A549 (cell line): ENCODE results near the gene GLCE. TPM values are rescaled to one million over a fixed set of nuclear protein-coding genes. Genes with fewer than 3 reads are reported as not detected.
"Not testable (repeated sequence)": the region's sequence is repeated elsewhere in the genome, so short reads cannot be mapped to it uniquely, and the experiment has no call there.

Experiments
- ATAC-seq, 2 experiments: fragments of 200-7000 bp in 1 of 2; fragments of >200 bp in 1 of 2; cut with Nextera tagmentation in 1 of 2; cut with Tn5 transposase in 1 of 2; 3 replicates each; pipeline versions ENCODE4 v1.8.0 to v1.9.1; 2018 to 2020; ENCODE audit warnings: mild to moderate bottlenecking in 1 of 2, moderate library complexity in 1 of 2
- CTCF ChIA-PET: fragments of 300-600 bp; sonication (Branson Sonifier 250); formaldehyde crosslinking; extraction: SDS; loops from one replicate; lab custom pipeline; 2021; ENCODE audit warnings: antibody characterized with exemption, inconsistent platforms; lab: Yijun Ruan, JAX
- POLR2A ChIA-PET: fragments of 350-600 bp; formaldehyde crosslinking; extraction: SDS; loops from one replicate; lab custom pipeline; 2021; ENCODE audit warnings: antibody characterized with exemption, inconsistent platforms; lab: Yijun Ruan, JAX
- DNase-seq, 2 experiments: peaks; one replicate each; pipeline versions ENCODE4 v3.0.0 to v3.0.0-alpha.2; 2011 to 2016; ENCODE audit warnings: low read depth in 1 of 2, low spot score in 1 of 2
- FAIRE-seq: peaks from 2 replicates; lab custom pipeline; 2011; peaks lifted over from hg19 to GRCh38; lab: Jason Lieb, UNC
- H3K27ac ChIP-seq, 2 experiments: fragments of >200 bp; sonication (Bioruptor Twin); formaldehyde crosslinking; 3 replicates each; pipeline ENCODE4 v1.5.1; 2016 to 2017
- H3K4me1 ChIP-seq: fragments of >200 bp; sonication (Bioruptor Twin); formaldehyde crosslinking; 3 replicates; pipeline ENCODE4 v1.6.1; 2016
- H3K4me2 ChIP-seq: fragments of >200 bp; sonication (Bioruptor Twin); formaldehyde crosslinking; 3 replicates; pipeline ENCODE4 v1.6.1; 2016
- H3K4me3 ChIP-seq: fragments of >200 bp; sonication (Bioruptor Twin); formaldehyde crosslinking; 3 replicates; pipeline ENCODE4 v1.5.1; 2016
- H3K9me3 ChIP-seq: fragments of >200 bp; sonication (Bioruptor Twin); formaldehyde crosslinking; 3 replicates; pipeline ENCODE4 v1.6.1; 2016
- E2F6 ChIP-seq: IDR thresholded peaks from 2 replicates; pipeline ENCODE4 v1.6.1; 2012; ENCODE audit warnings: low read depth, borderline replicate concordance
- EP300 ChIP-seq, 2 experiments: fragments of >200 bp; sonication (Bioruptor Twin); formaldehyde crosslinking; IDR thresholded peaks; 2 replicates in 1 of 2; 3 replicates in 1 of 2; pipeline ENCODE4 v1.6.1; 2016 to 2017
- FOXS1 ChIP-seq: fragments of 250-450 bp; sonication (Bioruptor Pico); IDR thresholded peaks from 2 replicates; pipeline ENCODE4 v1.5.0; 2020; ENCODE audit warnings: mild to moderate bottlenecking, moderate library complexity
- JUN ChIP-seq, 2 experiments: fragments of >200 bp; sonication (Bioruptor Twin); formaldehyde crosslinking; IDR thresholded peaks; 2 replicates in 1 of 2; 3 replicates in 1 of 2; pipeline ENCODE4 v1.6.1; 2016 to 2017
- KDM1A ChIP-seq: fragments of 200-600 bp; sonication (generic); IDR thresholded peaks from 2 replicates; pipeline ENCODE4 v1.6.1; 2016; ENCODE audit warnings: low read depth, mild to moderate bottlenecking
- NR3C1 ChIP-seq: fragments of >200 bp; sonication (Bioruptor Twin); formaldehyde crosslinking; IDR thresholded peaks from 3 replicates; pipeline ENCODE4 v1.6.1; 2017
- PBX3 ChIP-seq: IDR thresholded peaks from 2 replicates; pipeline ENCODE4 v1.6.1; 2012
- PHF8 ChIP-seq: fragments of 200-600 bp; sonication (generic); IDR thresholded peaks from 2 replicates; pipeline ENCODE4 v1.6.1; 2016; ENCODE audit warnings: low read depth, mild to moderate bottlenecking, antibody characterized with exemption, moderate library complexity, borderline replicate concordance
- RCOR1 ChIP-seq: fragments of 150-350 bp; IDR thresholded peaks from 2 replicates; pipeline ENCODE4 v1.6.1; 2014; ENCODE audit warnings: antibody characterized with exemption, low read length, low read depth
- RFX5 ChIP-seq: fragments of 450-650 bp; IDR thresholded peaks from 2 replicates; pipeline ENCODE4 v1.7.1; 2014; ENCODE audit warnings: antibody characterized with exemption, mild to moderate bottlenecking, moderate library complexity
- WGBS: methylation state at CpG from one replicate; pipeline ENCODE4 v1.1.6; 2017; ENCODE audit errors: missing lambda C conversion rate; 5-methylcytosine and 5-hydroxymethylcytosine counted together
- polyA plus RNA-seq, 4 experiments: library from polyadenylated mRNA; depleted of rRNA in 3 of 4; stranded (reverse); fragments of >200 nt; fragmentation: RNase III in 1 of 4; extraction: RNeasy Plus Mini Kit Qiagen cat#74134 plus additional on column Dnase treatment in 1 of 4; gene quantifications; 2 replicates in 3 of 4; 3 replicates in 1 of 4; pipeline ENCODE4 v1.2.3, GENCODE V29; 2011 to 2017
- TF ChIP-seq, protein P1 (sequence below): fragments of 200-600 bp; sonication (generic); IDR thresholded peaks from 2 replicates; pipeline ENCODE4 v1.6.1; 2016; ENCODE audit warnings: antibody characterized with exemption, mild to moderate bottlenecking, moderate library complexity
- TF ChIP-seq, protein P2 (sequence below): fragments of >200 bp; sonication (Bioruptor Twin); formaldehyde crosslinking; IDR thresholded peaks from 3 replicates; pipeline ENCODE4 v1.6.1; 2016

Gene GLCE
- polyA plus RNA-seq, 2 of the 4 experiments (the other 2 are of a cell fraction) = 19.6 to 41.8 TPM

DNA sequence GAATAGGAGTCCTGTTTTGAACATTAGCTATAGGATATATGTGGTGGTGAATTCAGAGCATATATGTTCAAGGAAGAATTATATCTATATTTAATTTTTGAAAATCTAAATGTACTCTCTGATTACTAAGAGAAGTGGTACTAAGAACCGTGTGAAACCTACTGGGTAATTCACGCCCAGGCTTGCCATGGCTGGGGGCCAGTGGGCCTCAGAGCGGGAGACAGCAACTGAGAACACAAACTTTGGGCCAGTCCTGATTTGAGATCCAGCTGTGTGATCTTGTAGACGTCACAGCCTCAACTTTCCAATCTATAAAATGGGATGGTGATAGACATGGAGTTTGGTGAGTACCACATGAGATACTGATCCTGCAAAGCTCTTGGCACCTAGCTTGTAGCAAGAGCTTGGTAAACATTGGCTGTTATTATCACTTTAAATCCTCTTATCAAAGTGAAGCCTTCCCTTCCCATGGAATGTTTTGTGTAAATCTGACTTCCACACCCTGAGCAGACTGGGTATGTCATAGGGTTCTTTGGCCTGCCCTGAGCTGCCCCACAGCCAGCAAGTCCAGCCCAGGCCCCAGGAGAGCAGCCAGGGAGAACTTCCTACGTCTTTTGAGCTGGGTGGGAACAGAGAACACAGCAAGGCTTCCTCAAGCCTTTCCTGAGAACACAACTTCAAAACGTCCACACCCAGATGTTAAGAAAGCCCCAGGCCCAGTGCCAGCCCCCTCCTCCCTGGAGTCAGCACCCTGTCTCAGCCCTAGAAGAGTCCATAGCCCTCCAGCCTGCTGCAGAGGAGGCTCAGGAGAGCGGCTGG is 130.1 kb downstream of the GLCE start (continued):
- TF ChIP-seq, protein P1, sequence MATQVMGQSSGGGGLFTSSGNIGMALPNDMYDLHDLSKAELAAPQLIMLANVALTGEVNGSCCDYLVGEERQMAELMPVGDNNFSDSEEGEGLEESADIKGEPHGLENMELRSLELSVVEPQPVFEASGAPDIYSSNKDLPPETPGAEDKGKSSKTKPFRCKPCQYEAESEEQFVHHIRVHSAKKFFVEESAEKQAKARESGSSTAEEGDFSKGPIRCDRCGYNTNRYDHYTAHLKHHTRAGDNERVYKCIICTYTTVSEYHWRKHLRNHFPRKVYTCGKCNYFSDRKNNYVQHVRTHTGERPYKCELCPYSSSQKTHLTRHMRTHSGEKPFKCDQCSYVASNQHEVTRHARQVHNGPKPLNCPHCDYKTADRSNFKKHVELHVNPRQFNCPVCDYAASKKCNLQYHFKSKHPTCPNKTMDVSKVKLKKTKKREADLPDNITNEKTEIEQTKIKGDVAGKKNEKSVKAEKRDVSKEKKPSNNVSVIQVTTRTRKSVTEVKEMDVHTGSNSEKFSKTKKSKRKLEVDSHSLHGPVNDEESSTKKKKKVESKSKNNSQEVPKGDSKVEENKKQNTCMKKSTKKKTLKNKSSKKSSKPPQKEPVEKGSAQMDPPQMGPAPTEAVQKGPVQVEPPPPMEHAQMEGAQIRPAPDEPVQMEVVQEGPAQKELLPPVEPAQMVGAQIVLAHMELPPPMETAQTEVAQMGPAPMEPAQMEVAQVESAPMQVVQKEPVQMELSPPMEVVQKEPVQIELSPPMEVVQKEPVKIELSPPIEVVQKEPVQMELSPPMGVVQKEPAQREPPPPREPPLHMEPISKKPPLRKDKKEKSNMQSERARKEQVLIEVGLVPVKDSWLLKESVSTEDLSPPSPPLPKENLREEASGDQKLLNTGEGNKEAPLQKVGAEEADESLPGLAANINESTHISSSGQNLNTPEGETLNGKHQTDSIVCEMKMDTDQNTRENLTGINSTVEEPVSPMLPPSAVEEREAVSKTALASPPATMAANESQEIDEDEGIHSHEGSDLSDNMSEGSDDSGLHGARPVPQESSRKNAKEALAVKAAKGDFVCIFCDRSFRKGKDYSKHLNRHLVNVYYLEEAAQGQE = no peak

DNA sequence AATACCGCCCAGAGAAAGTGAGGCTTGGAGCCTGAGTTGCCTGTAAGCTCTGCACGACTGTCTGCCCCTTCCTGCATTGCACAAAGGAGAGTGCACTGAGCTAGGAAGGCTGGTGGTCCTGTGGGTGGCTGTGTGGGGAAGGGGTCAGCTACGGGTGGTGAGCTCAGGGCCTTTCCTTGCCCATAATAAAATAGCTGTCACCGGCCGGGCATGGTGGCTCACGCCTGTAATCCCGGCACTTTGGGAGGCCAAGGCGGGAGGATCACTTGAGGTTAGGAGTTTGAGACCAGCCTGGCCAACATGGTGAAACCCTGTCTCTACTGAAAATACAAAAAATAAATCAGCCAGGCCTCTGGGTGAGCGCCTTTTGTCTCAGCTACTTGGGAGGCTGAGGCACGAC is 131.2 kb downstream of the GLCE start:
- H3K9me3 ChIP-seq, H3K27ac ChIP-seq, FAIRE-seq, POLR2A ChIA-PET, H3K4me2 ChIP-seq, DNase-seq, H3K4me3 ChIP-seq, ATAC-seq: not testable (repeated sequence)
- CTCF ChIA-PET = interaction anchor here (0.7 to 5.5 kb wide), 7 partner anchors 12 to 259 kb away, joined by 3 to 32 read pairs (median 11); no protein-coding TSS in a partner anchor
- peaks cover 22% of the 10 kb centered on the region for H3K4me1 ChIP-seq
- 88% methylated on average over 10 of the region's 10 CpGs for WGBS

DNA sequence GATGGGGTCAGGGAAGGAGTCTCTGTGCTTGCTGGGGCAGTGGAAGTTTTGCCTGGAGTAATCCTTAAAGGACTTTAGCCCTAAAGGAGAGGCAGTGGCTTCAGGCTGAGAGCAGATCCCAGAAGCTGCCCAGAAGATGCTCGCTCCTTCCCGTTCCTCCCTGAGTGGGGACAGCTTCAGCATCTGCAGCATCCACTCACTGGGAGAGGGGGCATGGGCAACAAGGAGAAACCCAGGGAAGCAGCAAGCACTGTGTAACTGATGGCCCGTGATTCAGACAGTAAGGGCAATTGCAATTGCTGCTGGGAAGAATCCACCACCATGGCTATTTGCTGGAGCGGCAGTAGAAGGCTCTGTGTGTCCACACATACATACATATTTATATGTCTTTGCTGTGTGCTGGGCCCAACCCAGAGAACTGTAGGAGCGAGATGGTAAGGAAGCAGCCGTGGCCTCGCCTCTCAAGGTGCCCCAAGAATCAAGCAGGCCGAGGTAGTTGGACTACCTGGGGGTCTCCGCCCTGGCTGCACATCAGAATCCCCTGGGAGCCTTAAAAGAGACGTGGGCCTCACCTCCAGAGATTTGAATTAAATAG is 132.5 kb downstream of the GLCE start:
- TF ChIP-seq NR3C1 = no peak
- 79% methylated on average over 10 of the region's 10 CpGs for WGBS
- CTCF ChIA-PET = interaction anchor here (4.7 to 5.5 kb wide), 3 partner anchors 11 to 101 kb away, joined by 17 to 32 read pairs (median 23); no protein-coding TSS in a partner anchor
- ATAC-seq (no peak), FAIRE-seq (no peak), DNase-seq (no peak)
- Histone ChIP-seq H3K27ac (no peak overlapping the region), H3K4me1 (peaks cover 25% of the 10 kb centered on the region), H3K4me3 (no peak overlapping the region), H3K4me2 (no peak overlapping the region), H3K9me3 (no peaks in the 10 kb centered on the region)
- POLR2A ChIA-PET = no interaction called here

GRCh38 chr15:69293741-69294615 is 133.5 kb downstream of the GLCE start:
- TF ChIP-seq KDM1A = no peak
- TF ChIP-seq, protein P2, sequence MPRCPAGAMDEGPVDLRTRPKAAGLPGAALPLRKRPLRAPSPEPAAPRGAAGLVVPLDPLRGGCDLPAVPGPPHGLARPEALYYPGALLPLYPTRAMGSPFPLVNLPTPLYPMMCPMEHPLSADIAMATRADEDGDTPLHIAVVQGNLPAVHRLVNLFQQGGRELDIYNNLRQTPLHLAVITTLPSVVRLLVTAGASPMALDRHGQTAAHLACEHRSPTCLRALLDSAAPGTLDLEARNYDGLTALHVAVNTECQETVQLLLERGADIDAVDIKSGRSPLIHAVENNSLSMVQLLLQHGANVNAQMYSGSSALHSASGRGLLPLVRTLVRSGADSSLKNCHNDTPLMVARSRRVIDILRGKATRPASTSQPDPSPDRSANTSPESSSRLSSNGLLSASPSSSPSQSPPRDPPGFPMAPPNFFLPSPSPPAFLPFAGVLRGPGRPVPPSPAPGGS = no peak
- no peak for TF ChIP-seq E2F6
- no peak for TF ChIP-seq FOXS1
- no peak for TF ChIP-seq EP300 (IDR thresholded peaks at IDR 0.05)
- TF ChIP-seq PBX3 = no peak
- no peak for TF ChIP-seq PHF8
- no peak for TF ChIP-seq RCOR1
- no peak for TF ChIP-seq NR3C1
- TF ChIP-seq JUN (IDR thresholded peaks at IDR 0.05) = no peak
- TF ChIP-seq RFX5 = no peak
- H3K9me3 ChIP-seq = no peaks in the 10 kb centered on the region
- no peak for DNase-seq
- ChIA-PET POLR2A (no interaction called here), CTCF (interaction anchor here (0.6 to 5.5 kb wide), 6 partner anchors 9 to 236 kb away, joined by 3 to 32 read pairs (median 8); no protein-coding TSS in a partner anchor)
- H3K4me2 ChIP-seq = no peak overlapping the region
- FAIRE-seq = no peak
- no peak overlapping the region for H3K4me3 ChIP-seq
- H3K4me1 ChIP-seq = peaks cover 31% of the 10 kb centered on the region
- H3K27ac ChIP-seq = no peak overlapping the region
- 91% methylated on average over 11 of the region's 11 CpGs for WGBS
- ATAC-seq = no peak
